ENCODE data around the gene CNOT10.

The CNOT10 gene

DNA sequence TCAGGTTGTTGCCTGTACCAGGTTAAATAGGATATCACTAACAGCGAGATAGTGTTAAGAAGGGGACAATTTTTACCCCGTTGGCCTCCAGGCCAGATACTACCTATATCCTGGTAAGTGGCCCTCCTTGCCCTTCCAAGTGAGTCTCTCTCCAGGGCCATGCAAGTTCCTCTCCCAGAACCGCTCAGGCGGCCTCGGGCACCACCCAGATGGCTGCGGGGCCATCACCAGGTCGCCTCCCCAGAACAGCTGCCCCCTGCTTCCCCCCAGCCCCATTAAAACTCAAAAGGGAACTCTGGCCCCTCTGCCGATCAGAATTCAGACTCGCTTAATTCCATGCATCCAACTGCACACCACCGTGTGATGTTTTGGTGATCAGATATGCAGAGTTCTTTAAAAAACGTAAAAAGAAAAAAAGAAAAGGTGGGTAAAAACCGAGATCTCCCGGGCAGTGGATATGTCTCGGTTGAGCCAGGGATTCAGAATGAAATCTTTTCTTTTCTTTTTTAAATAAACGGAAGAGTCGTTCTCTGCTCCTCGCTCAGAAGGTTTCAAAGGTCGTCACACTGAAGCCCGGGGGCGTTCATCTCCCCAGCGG, 131.0 kb downstream of the CNOT10 start:
- no peak for TF ChIP-seq ZNF274 (IDR thresholded peaks at IDR 0.05; ENCODE audit: low read depth, low read length)
- H3K4me3 ChIP-seq (ENCODE audit: low read length), result peak overlapping the region; percentile 40; the same call in 1 of the 2 replicates

DNA sequence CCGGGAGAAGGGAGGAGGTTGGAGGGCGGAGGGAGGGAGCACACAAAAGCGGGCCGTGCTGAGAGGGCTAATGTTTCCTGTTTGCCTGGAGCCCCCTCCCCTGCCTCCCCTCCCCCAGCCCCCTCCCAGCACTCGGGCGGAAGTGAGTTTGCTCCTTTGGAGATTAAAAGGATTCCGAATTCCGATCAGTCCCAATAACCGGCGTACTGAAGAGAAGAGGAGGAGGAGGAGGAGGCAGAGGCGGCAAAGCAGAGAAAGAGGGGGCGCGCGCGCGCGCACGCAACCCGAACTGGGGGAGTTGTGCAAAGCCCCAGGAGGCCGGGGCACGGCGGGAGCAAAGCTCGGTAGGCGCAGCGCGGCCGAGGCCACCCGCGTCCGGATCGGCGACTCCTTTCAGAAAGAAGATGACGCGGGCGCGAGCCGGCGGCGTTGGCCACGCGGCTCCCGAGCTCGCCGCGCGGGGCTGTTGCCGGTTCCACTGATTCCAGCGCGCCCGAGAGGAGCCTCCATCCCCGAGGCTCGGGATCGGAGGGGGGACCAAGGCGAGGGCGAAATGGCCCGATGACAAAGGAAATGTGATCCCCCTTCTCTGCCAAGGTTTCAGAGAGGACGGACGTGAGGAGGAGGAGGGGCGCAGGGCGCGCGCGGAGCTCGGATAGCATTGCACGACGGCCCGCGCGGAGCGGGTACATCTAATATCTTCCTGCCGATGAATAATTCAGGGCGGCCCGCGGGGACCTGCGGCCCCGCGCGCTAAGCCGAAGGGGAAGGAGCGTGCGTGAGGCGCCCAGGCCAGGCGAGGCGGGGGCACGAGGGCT, 131.7 kb downstream of the CNOT10 start:
- TF ChIP-seq ZNF274 (IDR thresholded peaks at IDR 0.05; ENCODE audit: low read depth, low read length), result no peak

GRCh38 chr3:32817257-32817557, 132.2 kb downstream of the CNOT10 start:
- H3K4me3 ChIP-seq (ENCODE audit: low read length), result peak overlapping the region; percentile 71; the same call in 1 of the 2 replicates
- no peak for TF ChIP-seq ZNF274 (IDR thresholded peaks at IDR 0.05; ENCODE audit: low read depth, low read length)

More for the DNA sequence above, 131.7 kb downstream of the CNOT10 start:
- peak overlapping the region; percentile 71; the same call in 1 of the 2 replicates for H3K4me3 ChIP-seq (ENCODE audit: low read length)

GRCh38 chr3:32817558-32818228, 132.7 kb downstream of the CNOT10 start, which contains the start of gene TRIM71:
TSS of gene TRIM71 (plus strand) at chr3:32817997. CDS start at chr3:32818081, 84 bp downstream.
- H3K4me3 ChIP-seq (ENCODE audit: low read length), result peak within 1 kb of the TSS; percentile 71; the same call in 1 of the 2 replicates
- TF ChIP-seq ZNF274 (IDR thresholded peaks at IDR 0.05; ENCODE audit: low read depth, low read length), result no peak

DNA sequence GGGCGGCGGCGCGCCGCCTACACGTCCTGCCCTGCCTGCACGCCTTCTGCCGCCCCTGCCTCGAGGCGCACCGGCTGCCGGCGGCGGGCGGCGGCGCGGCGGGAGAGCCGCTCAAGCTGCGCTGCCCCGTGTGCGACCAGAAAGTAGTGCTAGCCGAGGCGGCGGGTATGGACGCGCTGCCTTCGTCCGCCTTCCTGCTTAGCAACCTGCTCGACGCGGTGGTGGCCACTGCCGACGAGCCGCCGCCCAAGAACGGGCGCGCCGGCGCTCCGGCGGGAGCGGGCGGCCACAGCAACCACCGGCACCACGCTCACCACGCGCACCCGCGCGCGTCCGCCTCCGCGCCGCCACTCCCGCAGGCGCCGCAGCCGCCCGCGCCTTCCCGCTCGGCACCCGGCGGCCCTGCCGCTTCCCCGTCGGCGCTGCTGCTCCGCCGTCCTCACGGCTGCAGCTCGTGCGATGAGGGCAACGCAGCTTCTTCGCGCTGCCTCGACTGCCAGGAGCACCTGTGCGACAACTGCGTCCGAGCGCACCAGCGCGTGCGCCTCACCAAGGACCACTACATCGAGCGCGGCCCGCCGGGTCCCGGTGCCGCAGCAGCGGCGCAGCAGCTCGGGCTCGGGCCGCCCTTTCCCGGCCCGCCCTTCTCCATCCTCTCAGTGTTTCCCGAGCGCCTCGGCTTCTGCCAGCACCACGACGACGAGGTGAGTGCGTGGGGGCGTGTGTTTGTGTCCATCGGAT, 133.4 kb downstream of the CNOT10 start:
- no peak for TF ChIP-seq ZNF274 (IDR thresholded peaks at IDR 0.05; ENCODE audit: low read depth, low read length)
- H3K4me3 ChIP-seq (ENCODE audit: low read length), result peak overlapping the region; percentile 71; the same call in 1 of the 2 replicates

GRCh38 chr3:32818970-32819511, 134.1 kb downstream of the CNOT10 start:
- peak overlapping the region; percentile 71; the same call in 1 of the 2 replicates for H3K4me3 ChIP-seq (ENCODE audit: low read length)
- TF ChIP-seq ZNF274 (IDR thresholded peaks at IDR 0.05; ENCODE audit: low read depth, low read length), result no peak

DNA sequence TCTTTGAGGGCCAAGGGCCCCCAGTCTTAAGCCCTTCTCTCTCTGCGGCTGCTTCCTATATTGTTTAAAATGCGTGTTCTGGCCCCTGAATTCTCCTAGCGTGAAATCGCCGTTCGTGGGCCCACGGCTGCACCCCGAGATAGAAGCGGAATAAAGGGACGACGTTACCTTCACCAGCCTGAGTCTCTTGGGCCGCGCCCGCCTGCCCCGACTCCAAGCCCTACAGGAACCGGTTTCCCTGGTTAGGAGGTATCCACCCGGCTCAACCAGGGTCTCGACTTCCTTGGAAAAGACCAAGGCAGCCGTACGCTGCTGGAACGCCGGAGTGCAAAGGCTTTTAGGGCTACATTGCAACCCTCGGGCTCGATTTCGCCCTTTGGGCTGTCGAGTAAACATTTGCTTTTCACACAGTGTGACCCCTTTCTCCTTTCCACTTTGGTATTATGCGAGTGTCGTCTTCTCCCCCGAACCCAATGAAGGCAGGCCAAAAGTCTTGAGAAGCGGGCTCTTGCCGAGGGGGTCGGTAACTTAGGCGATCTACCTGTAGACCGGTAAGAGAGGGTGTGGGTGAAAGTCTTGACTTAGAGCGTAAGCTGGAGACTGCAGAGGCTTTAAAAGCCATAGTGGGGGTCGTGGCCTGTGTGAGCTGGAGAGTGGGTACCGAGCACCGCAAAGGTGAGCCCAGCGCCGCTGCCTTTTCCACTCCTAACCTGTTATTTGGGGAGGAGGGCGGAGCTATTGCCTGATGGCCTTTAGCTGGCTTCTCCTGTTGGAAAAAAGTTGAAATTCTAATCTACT, 134.8 kb downstream of the CNOT10 start:
- no peak for TF ChIP-seq ZNF274 (IDR thresholded peaks at IDR 0.05; ENCODE audit: low read depth, low read length)
- no peak overlapping the region; the same call in 1 of the 2 replicates for H3K4me3 ChIP-seq (ENCODE audit: low read length)

GRCh38 chr3:32820430-32820829, 135.4 kb downstream of the CNOT10 start:
- TF ChIP-seq ZNF274 (IDR thresholded peaks at IDR 0.05; ENCODE audit: low read depth, low read length), result no peak
- no peak overlapping the region for H3K4me3 ChIP-seq (ENCODE audit: low read length)

GRCh38 chr3:32820971-32821685, 136.1 kb downstream of the CNOT10 start:
- no peak overlapping the region for H3K4me3 ChIP-seq (ENCODE audit: low read length)

GRCh38 chr3:32821686-32822296, 136.8 kb downstream of the CNOT10 start:
- no peak overlapping the region for H3K4me3 ChIP-seq (ENCODE audit: low read length)
- TF ChIP-seq ZNF274 (IDR thresholded peaks at IDR 0.05; ENCODE audit: low read depth, low read length), result no peak

More at GRCh38 chr3:32820971-32821685, 136.1 kb downstream of the CNOT10 start:
- TF ChIP-seq ZNF274 (IDR thresholded peaks at IDR 0.05; ENCODE audit: low read depth, low read length), result no peak

- TF ChIP-seq ZNF274 (IDR thresholded peaks at IDR 0.05; ENCODE audit: low read depth, low read length), result no peak
- H3K4me3 ChIP-seq (ENCODE audit: low read length), result no peak overlapping the region
Measured at GRCh38 chr3:32822609-32823498, 137.9 kb downstream of the CNOT10 start.

All from GM08714 (cell line).